H9 (cell line): ENCODE measurements around the gene SPAG5. TPM values are rescaled to one million over a fixed set of nuclear protein-coding genes. Genes with fewer than 3 reads are reported as not detected.

Experiments
- DNase-seq: peaks from one replicate; pipeline ENCODE4 v3.0.0-alpha.2; 2017
- H2AFZ ChIP-seq: one replicate; pipeline ENCODE4 v1.6.1; 2013; ENCODE audit warnings: mild to moderate bottlenecking, low read length, control low read depth, moderate library complexity
- H2AK5ac ChIP-seq: 2 replicates; pipeline ENCODE4 v1.6.1; 2013; ENCODE audit warnings: low read length, control low read depth, mixed read lengths; ENCODE audit not compliant: insufficient read length
- H2BK120ac ChIP-seq: one replicate; pipeline ENCODE4 v1.6.1; 2013; ENCODE audit warnings: low read depth, mild to moderate bottlenecking, low read length, control low read depth, inconsistent platforms; ENCODE audit not compliant: poor library complexity, severe bottlenecking
- H2BK12ac ChIP-seq: 2 replicates; pipeline ENCODE4 v1.6.1; 2013; ENCODE audit warnings: low read length, control low read depth, mixed read lengths, low read depth; ENCODE audit not compliant: insufficient read length
- H2BK15ac ChIP-seq: 2 replicates; pipeline ENCODE4 v1.6.1; 2013; ENCODE audit warnings: low read depth, low read length, control low read depth
- H2BK20ac ChIP-seq: one replicate; pipeline ENCODE4 v1.6.1; 2013; ENCODE audit warnings: low read depth, mild to moderate bottlenecking, low read length, control low read depth, inconsistent platforms; ENCODE audit not compliant: poor library complexity, severe bottlenecking
- H2BK5ac ChIP-seq: 2 replicates; pipeline ENCODE4 v1.6.1; 2013; ENCODE audit warnings: low read length, control low read depth, mixed read lengths; ENCODE audit not compliant: insufficient read length
- H3K14ac ChIP-seq: 2 replicates; pipeline ENCODE4 v1.6.1; 2013; ENCODE audit warnings: low read length, control low read depth; ENCODE audit not compliant: insufficient read depth
- H3K18ac ChIP-seq: 2 replicates; pipeline ENCODE4 v1.6.1; 2013; ENCODE audit warnings: low read depth, mild to moderate bottlenecking, mixed read lengths, low read length, control low read depth; ENCODE audit not compliant: insufficient read length
- H3K23ac ChIP-seq: 2 replicates; pipeline ENCODE4 v1.6.1; 2013; ENCODE audit warnings: low read length, control low read depth, mixed read lengths, low read depth; ENCODE audit not compliant: insufficient read length
- H3K23me2 ChIP-seq: 2 replicates; pipeline ENCODE4 v1.6.1; 2013; ENCODE audit warnings: low read depth, mild to moderate bottlenecking, mixed read lengths, low read length, control low read depth; ENCODE audit not compliant: insufficient read length, poor library complexity, severe bottlenecking
- H3K27ac ChIP-seq: 2 replicates; pipeline ENCODE4 v1.5.1; 2013; ENCODE audit warnings: low read length, control low read depth, mixed read lengths, low read depth; ENCODE audit not compliant: insufficient read length
- H3K27me3 ChIP-seq: 2 replicates; pipeline ENCODE4 v1.6.1; 2013; ENCODE audit warnings: low read length, control low read depth, inconsistent platforms; ENCODE audit not compliant: insufficient read depth
- H3K4ac ChIP-seq: 2 replicates; pipeline ENCODE4 v1.6.1; 2013; ENCODE audit warnings: low read depth, mild to moderate bottlenecking, control low read depth, inconsistent platforms, low read length, moderate library complexity
- H3K4me1 ChIP-seq: 2 replicates; pipeline ENCODE4 v1.6.1; 2013; ENCODE audit warnings: low read length, control low read depth, inconsistent platforms; ENCODE audit not compliant: insufficient read depth
- H3K4me2 ChIP-seq: 2 replicates; pipeline ENCODE4 v1.6.1; 2013; ENCODE audit warnings: low read length, control low read depth, mixed read lengths; ENCODE audit not compliant: insufficient read length, insufficient read depth
- H3K56ac ChIP-seq: 2 replicates; pipeline ENCODE4 v1.6.1; 2013; ENCODE audit warnings: low read depth, mild to moderate bottlenecking, mixed read lengths, low read length, control low read depth; ENCODE audit not compliant: insufficient read length
- H3K79me1 ChIP-seq: 2 replicates; pipeline ENCODE4 v1.6.1; 2013; ENCODE audit warnings: low read depth, mild to moderate bottlenecking, moderate library complexity, low read length, control low read depth, inconsistent platforms; ENCODE audit not compliant: insufficient read depth, poor library complexity, severe bottlenecking
- H3K79me2 ChIP-seq: 2 replicates; pipeline ENCODE4 v1.6.1; 2013; ENCODE audit warnings: low read length, control low read depth, inconsistent platforms; ENCODE audit not compliant: insufficient read depth
- H3K9ac ChIP-seq: 2 replicates; pipeline ENCODE4 v1.6.1; 2013; ENCODE audit warnings: low read length, control low read depth, mixed read lengths; ENCODE audit not compliant: insufficient read length; ENCODE audit errors: extremely low read depth
- H3K9me3 ChIP-seq: one replicate; pipeline ENCODE4 v1.6.1; 2013; ENCODE audit warnings: low read depth, low read length, inconsistent platforms; ENCODE audit not compliant: control insufficient read depth
- H3T11ph ChIP-seq: one replicate; pipeline ENCODE4 v1.6.1; 2013; ENCODE audit warnings: mild to moderate bottlenecking, low read length, control low read depth, inconsistent platforms
- H4K20me1 ChIP-seq: one replicate; pipeline ENCODE4 v1.6.1; 2013; ENCODE audit not compliant: control insufficient read depth, insufficient read length, insufficient read depth
- H4K5ac ChIP-seq: 2 replicates; pipeline ENCODE4 v1.6.1; 2013; ENCODE audit warnings: low read depth, mild to moderate bottlenecking, mixed read lengths, low read length, control low read depth; ENCODE audit not compliant: insufficient read length
- H4K8ac ChIP-seq: replicated peaks from 2 replicates; pipeline ENCODE4 v1.6.1; 2013; ENCODE audit warnings: low read length, control low read depth, mixed read lengths, low read depth; ENCODE audit not compliant: insufficient read length
- H4K91ac ChIP-seq: 2 replicates; pipeline ENCODE4 v1.6.1; 2013; ENCODE audit warnings: low read depth, mild to moderate bottlenecking, moderate library complexity, mixed read lengths, low read length, control low read depth; ENCODE audit not compliant: insufficient read length
- H3K27ac Mint-ChIP-seq, 3 experiments: 2 replicates in 2 of 3; 3 replicates in 1 of 3; pipeline ENCODE4 v1.8.0; 2020 to 2021; ENCODE audit warnings: mixed read lengths in 3 of 3, mild to moderate bottlenecking in 1 of 3, moderate library complexity in 1 of 3
- H3K27me3 Mint-ChIP-seq: 2 replicates; pipeline ENCODE4 v1.8.0; 2021; ENCODE audit warnings: low read depth, mild to moderate bottlenecking, moderate library complexity, mixed read lengths
- H3K36me3 Mint-ChIP-seq, 3 experiments: 2 replicates in 2 of 3; 3 replicates in 1 of 3; pipeline ENCODE4 v1.8.0; 2020 to 2021; ENCODE audit warnings: low read depth in 3 of 3, mixed read lengths in 3 of 3; ENCODE audit not compliant: insufficient read depth in 1 of 3
- H3K4me1 Mint-ChIP-seq, 2 experiments: 2 replicates each; pipeline ENCODE4 v1.8.0; 2020; ENCODE audit warnings: mixed read lengths in 2 of 2
- H3K4me3 Mint-ChIP-seq, 2 experiments: 2 replicates in 1 of 2; 3 replicates in 1 of 2; pipeline ENCODE4 v1.8.0; 2020 to 2021; ENCODE audit warnings: mild to moderate bottlenecking in 2 of 2, mixed read lengths in 2 of 2, moderate library complexity in 1 of 2
- H3K9me3 Mint-ChIP-seq, 2 experiments: 2 replicates in 1 of 2; 3 replicates in 1 of 2; pipeline ENCODE4 v1.8.0; 2020; ENCODE audit warnings: mild to moderate bottlenecking in 2 of 2, mixed read lengths in 2 of 2, moderate library complexity in 1 of 2
- CTCF ChIP-seq: fragments of 200-600 bp; sonication (generic); conservative IDR thresholded peaks from 3 replicates; pipeline ENCODE4 v1.8.0; 2021; ENCODE audit warnings: antibody characterized with exemption, mild to moderate bottlenecking
- WGBS: extraction: QIAGEN DNeasy Blood & Tissue Kit; methylation state at CpG from one replicate; pipeline ENCODE4 v1.1.7; 2013; ENCODE audit warnings: missing lambda C conversion rate, low lambda C conversion rate, mixed read lengths; ENCODE audit not compliant: insufficient read length; ENCODE audit errors: extremely low coverage; 5-methylcytosine and 5-hydroxymethylcytosine counted together
- total RNA-seq: library from RNA; stranded (reverse); gene quantifications from 2 replicates; pipeline ENCODE4 v1.2.1, GENCODE V29; 2021

SPAG5 gene
- total RNA-seq, 1 experiment from 2014 or later = 122 TPM

GRCh38 chr17:28641579-28641978, 42.8 kb upstream of the SPAG5 start:
- Histone ChIP-seq H3K18ac (no peak overlapping the region), H2AK5ac (no peak overlapping the region), H2BK15ac (no peak overlapping the region), H4K20me1 (no peaks in the 10 kb centered on the region), H2BK20ac (no peak overlapping the region), H3K9ac (no peak overlapping the region), H3K23me2 (peaks cover 6% of the 10 kb centered on the region), H2BK12ac (no peak overlapping the region), H3K56ac (no peak overlapping the region), H3K23ac (no peak overlapping the region), H3T11ph (no peak overlapping the region), H3K4me2 (no peak overlapping the region), H3K79me2 (no peaks in the 10 kb centered on the region; the same call in 1 of the 2 replicates), H4K5ac (no peak overlapping the region), H2AFZ (no peak overlapping the region), H3K79me1 (no peaks in the 10 kb centered on the region), H3K4ac (no peak overlapping the region), H4K91ac (no peak overlapping the region), H3K27ac (no peak overlapping the region), H3K14ac (no peak overlapping the region), H2BK120ac (no peak overlapping the region), H2BK5ac (no peak overlapping the region), H4K8ac (no peak overlapping the region), H3K4me1 (no peaks in the 10 kb centered on the region), H3K9me3 (no peaks in the 10 kb centered on the region), H3K27me3 (no peaks in the 10 kb centered on the region)
- Mint-ChIP-seq H3K9me3 (no peaks in the 10 kb centered on the region), H3K36me3 (peaks cover 42 to 72% (median 64%) of the 10 kb centered on the region in 3 experiments), H3K4me1 (peaks cover 12 to 21% of the 10 kb centered on the region in 2 experiments), H3K27ac (no peak overlapping the region), H3K4me3 (no peak overlapping the region), H3K27me3 (no peaks in the 10 kb centered on the region)
- DNase-seq = no peak
- no CpG with 5 or more reads among the region's 2 CpGs for WGBS
- TF ChIP-seq CTCF = no peak
